Lung (tissue), 12 donors: Measurements from ENCODE around the gene IDI1. TPM values are rescaled to one million over a fixed set of nuclear protein-coding genes. Genes with fewer than 3 reads are reported as not detected.

Source experiments
- ATAC-seq: fragments of 200-7000 bp; cut with Tn5 transposase; one replicate; pipeline ENCODE4 v1.9.1; 2020; ENCODE audit warnings: moderate number of reproducible peaks; ENCODE audit not compliant: insufficient read depth, low FRiP score
- DNase-seq, 3 donors: peaks; one replicate each; pipeline ENCODE4 v3.0.0-alpha.2; 2013 to 2017
- H3K27ac ChIP-seq, 2 donors: one replicate each; pipeline ENCODE4 v1.5.1; 2013; ENCODE audit warnings: mild to moderate bottlenecking in 2 of 2, moderate library complexity in 2 of 2, control low read depth in 1 of 2, inconsistent platforms in 1 of 2, low read depth in 1 of 2, low read length in 1 of 2
- H3K27me3 ChIP-seq, 3 donors: one replicate each; pipeline ENCODE4 v1.5.1; 2013; ENCODE audit warnings: low read length in 2 of 3; ENCODE audit not compliant: control insufficient read depth in 3 of 3, insufficient read depth in 3 of 3
- H3K36me3 ChIP-seq, 4 donors: one replicate each; pipeline ENCODE4 v1.5.1; 2013; ENCODE audit warnings: low read length in 4 of 4, mild to moderate bottlenecking in 1 of 4, moderate library complexity in 1 of 4; ENCODE audit not compliant: control insufficient read depth in 4 of 4, insufficient read depth in 4 of 4
- H3K4me1 ChIP-seq, 5 donors: one replicate each; pipeline ENCODE4 v1.5.1; 2013; ENCODE audit warnings: low read length in 5 of 5, mild to moderate bottlenecking in 2 of 5, moderate library complexity in 1 of 5; ENCODE audit not compliant: control insufficient read depth in 5 of 5, insufficient read depth in 5 of 5
- H3K4me3 ChIP-seq: one replicate; pipeline ENCODE4 v1.5.1; 2013; ENCODE audit warnings: mild to moderate bottlenecking, control low read depth, moderate library complexity
- H3K9ac ChIP-seq, 2 donors: one replicate each; pipeline ENCODE4 v1.5.1; 2013; ENCODE audit warnings: low read length in 2 of 2, control low read depth in 1 of 2; ENCODE audit not compliant: insufficient read depth in 1 of 2
- H3K9me3 ChIP-seq, 4 donors: one replicate each; pipeline ENCODE4 v1.5.1; 2013; ENCODE audit warnings: low read length in 3 of 4, mild to moderate bottlenecking in 1 of 4, moderate library complexity in 1 of 4; ENCODE audit not compliant: control insufficient read depth in 4 of 4, insufficient read depth in 3 of 4
- WGBS, 2 donors: extraction: QIAGEN DNeasy Blood & Tissue Kit; methylation state at CpG; one replicate each; pipeline ENCODE4 v1.1.7; 2013; 5-methylcytosine and 5-hydroxymethylcytosine counted together
- polyA plus RNA-seq, 2 donors: library from polyadenylated mRNA; stranded (reverse); fragments of 200-250 nt; gene quantifications; one replicate each; pipeline ENCODE4 v1.2.1, GENCODE V29; 2013
- total RNA-seq, 2 donors: library from RNA; depleted of rRNA in 1 of 2; stranded (reverse); fragments of >200 nt in 1 of 2; gene quantifications; one replicate each; pipeline ENCODE4 v1.2.1, GENCODE V29; 2014 to 2021
- TF ChIP-seq, protein P1 (sequence below): IDR thresholded peaks from 2 replicates; pipeline ENCODE4 v1.5.1; 2012; ENCODE audit warnings: mild to moderate bottlenecking; ENCODE audit errors: control extremely low read depth, extremely low read depth
- donor health status: control.
- donor health status: control.
- donor health status: Bipolar disorder and iron deficiency.
- donor health status: healthy.
- donor health status: DM: yes; HTN: yes; CAD: no.

Gene IDI1
- total and polyA plus RNA-seq, 4 donors = 44.4 to 173 (median 91.4) TPM

DNA sequence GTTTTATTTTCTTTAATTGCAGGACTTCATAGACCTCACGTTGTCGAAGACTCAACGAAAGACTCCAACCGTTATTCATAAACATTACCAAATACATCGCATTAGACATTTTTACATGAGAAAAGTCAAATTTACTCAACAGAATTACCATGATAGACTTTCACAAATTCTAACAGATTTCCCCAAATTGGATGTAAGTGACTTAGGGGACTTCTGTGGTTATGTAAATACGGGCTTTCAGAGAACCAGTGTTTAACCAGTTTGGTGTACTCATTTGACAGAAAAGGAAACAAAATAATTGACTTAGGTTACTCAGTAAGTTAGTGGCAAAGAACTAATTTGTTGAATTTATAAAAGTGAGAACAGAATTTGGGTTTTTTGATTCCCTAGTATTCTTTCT lies 56.5 kb downstream of the IDI1 start:
- Histone ChIP-seq H3K36me3 (peaks cover 14 to 28% (median 22%) of the 10 kb centered on the region in 4 donors), H3K9me3 (no peaks in the 10 kb centered on the region)

DNA sequence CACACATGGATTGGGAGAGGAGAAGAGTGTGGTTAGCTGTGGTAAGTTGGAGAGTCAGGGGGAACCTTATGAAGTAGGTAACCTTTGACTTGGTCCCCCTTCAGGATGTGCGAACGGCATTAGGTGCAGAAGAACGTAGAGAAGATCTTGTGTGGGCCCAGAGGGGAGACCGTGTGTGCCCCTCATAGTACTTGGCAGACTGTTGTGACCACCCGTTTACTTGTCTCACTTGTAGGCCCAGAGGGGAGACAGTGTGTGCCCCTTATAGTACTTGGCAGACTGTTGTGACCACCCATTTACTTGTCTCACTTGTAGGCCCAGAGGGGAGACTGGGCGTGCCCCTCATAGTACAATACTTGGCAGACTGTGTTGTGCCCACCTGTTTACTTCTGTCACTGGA lies 58.1 kb downstream of the IDI1 start:
- ATAC-seq (no peak), DNase-seq (no peak)
- Histone ChIP-seq H3K36me3 (peaks cover 8 to 20% (median 12%) of the 10 kb centered on the region in 4 donors), H3K4me3 (no peak overlapping the region), H3K9me3 (no peaks in the 10 kb centered on the region), H3K27ac (no peak overlapping the region), H3K9ac (no peak overlapping the region), H3K4me1 (peaks cover 7 to 15% (median 13%) of the 10 kb centered on the region in 5 donors), H3K27me3 (no peaks in the 10 kb centered on the region)
- 92 to 97% methylated on average over 6 of the region's 6 CpGs for WGBS, 2 donors
- TF ChIP-seq, protein P1, sequence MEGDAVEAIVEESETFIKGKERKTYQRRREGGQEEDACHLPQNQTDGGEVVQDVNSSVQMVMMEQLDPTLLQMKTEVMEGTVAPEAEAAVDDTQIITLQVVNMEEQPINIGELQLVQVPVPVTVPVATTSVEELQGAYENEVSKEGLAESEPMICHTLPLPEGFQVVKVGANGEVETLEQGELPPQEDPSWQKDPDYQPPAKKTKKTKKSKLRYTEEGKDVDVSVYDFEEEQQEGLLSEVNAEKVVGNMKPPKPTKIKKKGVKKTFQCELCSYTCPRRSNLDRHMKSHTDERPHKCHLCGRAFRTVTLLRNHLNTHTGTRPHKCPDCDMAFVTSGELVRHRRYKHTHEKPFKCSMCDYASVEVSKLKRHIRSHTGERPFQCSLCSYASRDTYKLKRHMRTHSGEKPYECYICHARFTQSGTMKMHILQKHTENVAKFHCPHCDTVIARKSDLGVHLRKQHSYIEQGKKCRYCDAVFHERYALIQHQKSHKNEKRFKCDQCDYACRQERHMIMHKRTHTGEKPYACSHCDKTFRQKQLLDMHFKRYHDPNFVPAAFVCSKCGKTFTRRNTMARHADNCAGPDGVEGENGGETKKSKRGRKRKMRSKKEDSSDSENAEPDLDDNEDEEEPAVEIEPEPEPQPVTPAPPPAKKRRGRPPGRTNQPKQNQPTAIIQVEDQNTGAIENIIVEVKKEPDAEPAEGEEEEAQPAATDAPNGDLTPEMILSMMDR = no peak

More for the DNA sequence above, 56.5 kb downstream of the IDI1 start:
- TF ChIP-seq, protein P1 = no peak
- Histone ChIP-seq H3K27me3 (no peaks in the 10 kb centered on the region), H3K27ac (no peak overlapping the region), H3K4me3 (no peak overlapping the region), H3K9ac (no peak overlapping the region), H3K4me1 (peaks cover 5 to 9% (median 7%) of the 10 kb centered on the region in 5 donors)
- 94 to 96% methylated on average over 6 of the region's 6 CpGs for WGBS, 2 donors
- no peak for ATAC-seq
- no peak for DNase-seq

Other genes with a start within 250 kb of the IDI1 start
- 100 to 1,000 TPM; 108 to 133 TPM for gene LARP4B, start 117.4 kb downstream of the IDI1 start, total RNA-seq
- gene LARP4B, start 117.4 kb downstream of the IDI1 start, polyA plus RNA-seq = 10 to 100 TPM; 24.7 to 26.1 TPM
- gene GTPBP4, start 60.7 kb downstream of the IDI1 start, total RNA-seq = 10 to 100 TPM; 36.5 to 43.6 TPM
- gene GTPBP4, start 60.7 kb downstream of the IDI1 start, polyA plus RNA-seq = 10 to 100 TPM; 17.6 to 41.7 TPM
- gene IDI2, start 23.3 kb downstream of the IDI1 start, total RNA-seq = under 1 TPM in 1 of 2 donors, not detected in 1; 0.18 TPM
- under 1 TPM; 0.05 to 0.08 TPM for gene IDI2, start 23.3 kb downstream of the IDI1 start, polyA plus RNA-seq
- 10 to 100 TPM; 16.4 to 23.5 TPM for gene WDR37, start 7.3 kb upstream of the IDI1 start, total RNA-seq
- 10 to 100 TPM in 1 of 2 donors, 1 to 10 TPM in 1; 6.6 to 10.9 TPM for gene WDR37, start 7.3 kb upstream of the IDI1 start, polyA plus RNA-seq